Renal cortical epithelial cell (primary cell): ENCODE measurements around the gene CCDC200. TPM values are rescaled to one million over a fixed set of nuclear protein-coding genes. Genes with fewer than 3 reads are reported as not detected.

ENCODE experiments used
- total RNA-seq: library from RNA; depleted of rRNA; stranded (reverse); fragments of >200 nt; gene quantifications from 2 replicates; pipeline ENCODE4 v1.2.3, GENCODE V29; 2014

The CCDC200 gene
- total RNA-seq, 1 donor from 2014 or later, result not detected

Other genes with a start within 250 kb of the CCDC200 start
- gene PTGES3L, start 248.5 kb downstream of the CCDC200 start, total RNA-seq, result 0.20 and 2.4 TPM in 2 replicates
- gene RUNDC1, start 248.1 kb downstream of the CCDC200 start, total RNA-seq, result 10.4 and 20.5 TPM in 2 replicates
- gene RPL27, start 230.2 kb downstream of the CCDC200 start, total RNA-seq, result 476 and 871 TPM in 2 replicates
- 14.9 and 42.4 TPM in 2 replicates for gene IFI35, start 221.8 kb downstream of the CCDC200 start, total RNA-seq
- gene VAT1, start 206.2 kb downstream of the CCDC200 start, total RNA-seq, result 150 and 204 TPM in 2 replicates
- 0.65 and 0.69 TPM in 2 replicates for gene RND2, start 203.4 kb downstream of the CCDC200 start, total RNA-seq
- 8.8 and 14.9 TPM in 2 replicates for gene BRCA1, start 103.3 kb downstream of the CCDC200 start, total RNA-seq
- gene NBR1, start 57.4 kb downstream of the CCDC200 start, total RNA-seq, result 73.6 and 141 TPM in 2 replicates
- 2.3 and 2.4 TPM in 2 replicates for gene TMEM106A, start 16.7 kb downstream of the CCDC200 start, total RNA-seq
- not detected in 2 replicates for gene RNU2-1, start 5.4 kb upstream of the CCDC200 start, total RNA-seq
- 17.2 and 26.5 TPM in 2 replicates for gene ARL4D, start 170.4 kb upstream of the CCDC200 start, total RNA-seq